ENCODE results near the gene SLC12A7.

SLC12A7 gene

DNA sequence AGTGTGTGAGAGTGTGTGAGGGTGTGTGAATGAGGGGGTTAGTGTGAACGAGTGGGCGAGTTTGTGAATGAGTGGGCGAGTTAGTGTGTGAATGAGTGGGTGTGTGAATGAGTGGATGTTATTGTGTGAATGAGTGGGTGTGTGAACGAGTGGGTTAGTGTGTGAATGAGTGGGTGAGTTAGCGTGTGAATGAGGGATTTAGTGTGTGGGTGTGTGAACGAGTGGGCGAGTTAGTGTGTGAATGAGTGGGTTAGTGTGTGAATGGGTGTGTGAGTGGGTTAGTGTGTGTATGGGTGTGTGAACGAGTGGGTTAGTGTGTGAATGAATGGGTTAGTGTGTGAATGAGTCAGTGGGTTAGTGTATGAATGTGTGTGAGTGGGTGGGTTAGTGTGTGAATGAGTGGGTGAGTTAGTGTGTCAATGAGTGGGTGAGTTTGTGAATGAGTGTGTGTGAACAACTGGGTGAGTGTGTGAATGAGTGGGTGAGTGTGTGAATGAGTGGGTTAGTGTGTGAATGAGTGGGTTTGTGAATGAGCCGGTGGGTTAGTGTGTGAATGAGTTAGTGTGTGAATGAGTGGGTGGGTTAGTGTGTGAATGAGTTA lies 65.8 kb downstream of the SLC12A7 start:
- FAIRE-seq, result no peak

DNA sequence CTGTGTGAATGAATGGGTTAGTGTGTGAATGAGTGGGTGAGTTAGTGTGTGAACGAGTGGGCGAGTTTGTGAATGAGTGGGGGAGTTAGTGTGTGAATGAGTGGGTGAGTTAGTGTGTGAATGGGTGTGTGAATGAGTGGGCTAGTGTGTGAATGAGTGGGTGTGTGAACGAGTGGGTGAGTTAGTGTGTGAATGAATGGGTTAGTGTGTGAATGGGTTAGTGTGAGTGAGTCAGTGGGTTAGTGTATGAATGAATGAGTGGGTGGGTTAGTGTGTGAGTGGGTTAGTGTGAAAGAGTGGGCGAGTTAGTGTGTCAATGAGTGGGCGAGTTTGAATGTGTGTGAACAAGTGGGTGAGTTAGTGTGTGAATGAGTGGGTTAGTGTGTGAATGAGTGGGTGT lies 67.7 kb downstream of the SLC12A7 start:
- no peak for FAIRE-seq

DNA sequence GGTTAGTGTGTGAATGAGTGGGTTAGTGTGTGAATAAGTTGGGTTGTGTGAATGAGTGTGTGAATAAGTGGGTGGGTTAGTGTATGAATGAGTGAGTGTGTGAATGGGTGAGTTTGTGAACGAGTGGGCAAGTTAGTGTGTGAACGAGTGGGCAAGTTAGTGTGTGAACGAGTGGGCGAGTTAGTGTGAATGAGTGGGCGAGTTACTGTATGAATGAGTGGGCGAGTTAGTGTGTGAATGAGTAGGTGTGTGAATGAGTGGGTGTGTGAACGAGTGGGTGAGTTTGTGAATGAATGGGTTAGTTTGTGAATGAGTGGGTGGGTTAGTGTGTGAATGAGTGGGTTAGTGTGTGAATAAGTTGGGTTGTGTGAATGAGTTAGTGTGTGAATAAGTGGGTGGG lies 68.5 kb downstream of the SLC12A7 start:
- no peak for FAIRE-seq

DNA sequence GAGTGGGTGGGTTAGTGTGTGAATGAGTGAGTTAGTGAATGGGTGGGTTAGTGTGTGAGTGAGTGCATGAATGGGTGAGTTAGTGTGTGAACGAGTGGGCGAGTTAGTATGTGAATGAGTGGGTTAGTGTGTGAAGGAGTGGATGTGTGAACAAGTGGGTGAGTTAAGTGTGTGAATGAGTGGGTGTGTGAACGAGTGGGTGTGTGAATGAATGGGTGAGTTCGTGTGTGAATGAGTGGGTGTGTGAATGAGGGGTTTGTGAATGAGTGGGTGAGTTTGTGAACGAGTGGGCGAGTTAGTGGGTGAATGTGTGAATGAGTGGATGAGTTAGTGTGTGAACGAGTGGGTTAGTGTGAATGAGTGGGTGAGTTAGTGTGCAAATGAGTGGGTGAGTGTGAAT lies 69.2 kb downstream of the SLC12A7 start:
- no peak for FAIRE-seq

DNA sequence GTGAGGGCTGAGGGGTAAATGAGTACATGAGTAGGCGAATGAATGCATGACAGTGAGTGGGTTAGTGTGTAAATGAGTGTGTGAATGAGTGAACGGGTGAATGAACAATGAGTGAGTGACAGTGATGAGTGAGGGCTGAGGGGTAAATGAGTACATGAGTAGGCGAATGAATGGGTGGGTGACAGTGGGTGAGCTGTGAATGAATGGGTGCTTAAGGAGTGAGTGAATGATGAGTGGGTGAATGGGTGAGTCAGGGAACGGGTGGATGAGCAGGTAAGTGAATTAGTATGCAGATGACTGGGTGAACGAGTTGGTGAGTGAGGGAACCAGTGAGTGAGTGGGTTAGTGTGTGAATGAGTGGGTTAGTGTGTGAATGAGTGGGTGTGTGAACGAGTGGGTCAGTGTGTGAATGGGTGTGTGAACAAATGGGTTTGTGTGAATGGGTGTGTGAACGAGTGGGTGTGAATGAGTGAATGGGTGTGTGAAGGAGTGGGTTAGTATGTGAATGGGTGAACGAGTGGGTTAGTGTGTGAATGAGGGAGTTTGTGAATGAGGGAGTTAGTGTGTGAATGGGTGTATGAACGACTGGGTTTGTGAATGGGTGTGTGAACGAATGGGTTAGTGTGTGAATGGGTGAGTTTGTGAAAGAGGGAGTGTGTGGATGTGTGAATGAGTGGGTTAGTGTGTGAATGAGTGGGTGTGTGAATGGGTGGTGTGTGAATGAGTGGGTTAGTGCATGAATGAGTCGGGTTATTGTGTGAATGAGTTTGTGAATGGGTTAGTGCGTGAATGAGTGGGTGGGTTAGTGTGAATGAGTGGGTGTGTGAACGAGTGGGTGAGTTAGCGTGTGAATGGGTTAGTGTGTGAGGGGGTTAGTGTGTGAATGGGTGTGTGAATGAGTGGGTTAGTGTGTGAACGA lies 70.4 kb downstream of the SLC12A7 start:
- no peak for FAIRE-seq

DNA sequence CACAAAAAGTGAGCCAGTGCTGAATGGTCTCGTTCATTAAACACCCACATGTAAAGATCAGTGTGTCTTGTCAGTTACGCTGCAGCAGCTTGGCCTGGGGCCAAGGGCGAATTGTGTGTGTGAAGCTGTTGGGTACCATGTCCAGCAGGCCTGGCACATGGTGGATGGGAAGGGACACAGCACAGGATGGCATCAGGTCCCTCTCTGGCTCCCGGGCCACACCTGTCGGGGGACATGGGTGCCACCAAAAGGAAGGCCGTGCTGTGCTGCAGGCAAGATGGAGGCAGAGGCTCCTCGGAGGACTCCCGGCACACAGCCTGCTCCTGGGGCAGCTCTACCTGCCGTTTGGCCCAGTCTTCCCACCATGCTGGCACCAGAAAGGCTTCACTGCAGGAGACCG lies 71.3 kb downstream of the SLC12A7 start:
- no peak for FAIRE-seq

DNA sequence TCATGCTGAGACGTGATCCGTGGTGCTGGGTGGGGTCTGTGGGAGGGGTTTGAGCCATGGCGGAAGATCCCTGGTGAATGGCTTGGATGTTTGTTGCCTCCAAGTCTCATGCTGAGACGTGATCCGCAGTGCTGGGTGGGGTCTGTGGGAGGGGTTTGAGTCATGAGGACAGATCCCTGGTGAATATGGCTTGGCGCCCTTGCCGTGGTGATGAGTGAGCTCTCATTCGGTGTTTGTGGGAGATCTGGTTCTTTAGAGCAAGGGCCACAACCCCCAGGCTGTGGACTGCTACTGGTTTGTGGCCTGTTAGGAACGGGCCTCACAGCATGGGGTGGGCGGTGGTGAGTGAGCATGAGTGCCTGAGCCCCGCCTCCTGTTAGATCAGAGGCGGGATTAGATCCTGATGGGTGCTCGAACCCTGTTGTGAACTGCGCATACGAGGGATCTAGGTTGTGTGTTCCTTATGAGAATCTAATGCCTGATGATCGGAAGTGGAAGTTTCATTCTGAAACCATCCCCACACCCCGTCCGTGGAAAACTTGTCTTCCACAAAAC lies 72.1 kb downstream of the SLC12A7 start:
- no peak for FAIRE-seq

DNA sequence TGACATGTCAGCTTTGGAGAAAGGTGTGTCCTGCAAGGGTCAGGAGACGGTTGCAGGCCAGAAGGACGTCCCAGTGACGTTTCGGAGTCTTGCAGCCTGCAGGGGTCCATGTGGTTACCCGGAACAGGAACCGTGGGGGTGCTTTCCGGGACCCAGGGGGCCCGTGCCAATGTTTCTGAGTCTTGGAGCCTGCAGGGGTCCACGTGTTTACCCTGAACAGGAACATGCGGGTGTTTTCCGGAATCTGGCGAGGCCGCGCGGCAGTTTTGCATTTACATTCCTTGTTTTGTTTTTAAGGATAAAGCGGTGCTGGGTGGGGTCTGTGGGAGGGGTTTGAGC lies 72.7 kb downstream of the SLC12A7 start:
- no peak for FAIRE-seq

DNA sequence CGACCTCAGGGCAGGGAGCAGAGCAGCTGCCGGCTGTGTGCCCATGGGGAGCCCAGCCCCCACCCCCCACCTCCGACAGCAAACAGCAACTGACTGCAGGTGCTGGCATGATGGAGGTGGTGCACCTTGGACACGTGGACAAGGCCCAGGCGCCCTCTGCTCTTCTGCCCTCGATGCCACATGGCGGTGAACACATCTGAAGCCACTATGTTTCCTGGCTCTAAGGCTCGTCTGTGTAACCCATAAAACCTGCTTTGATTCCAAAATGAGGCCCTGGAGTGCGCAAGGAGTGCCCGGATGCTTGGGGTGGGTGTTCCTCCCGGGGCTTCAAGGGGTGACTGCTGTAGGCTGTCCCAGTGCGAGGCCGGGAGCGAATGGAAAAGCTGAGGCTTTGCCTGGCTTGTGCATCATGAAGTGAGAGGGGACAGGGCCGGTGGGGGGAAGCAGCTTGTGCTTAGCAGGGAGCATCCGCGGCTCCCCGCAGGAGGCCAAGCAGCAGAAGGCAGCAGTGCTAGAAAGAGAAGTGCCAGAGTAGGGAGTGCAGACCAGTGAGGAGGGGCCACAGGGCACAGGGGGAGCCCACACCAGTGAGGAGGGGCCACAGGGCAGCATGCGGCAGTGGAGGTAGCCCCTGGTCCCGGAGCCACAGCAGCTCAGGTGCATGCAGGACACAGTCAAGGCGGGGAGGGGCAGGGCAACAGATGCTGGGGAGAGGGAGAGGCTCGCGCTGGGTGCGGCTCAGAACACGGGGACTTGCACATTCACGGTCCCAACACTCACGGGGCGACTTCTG lies 73.2 kb downstream of the SLC12A7 start:
- no peak for FAIRE-seq

DNA sequence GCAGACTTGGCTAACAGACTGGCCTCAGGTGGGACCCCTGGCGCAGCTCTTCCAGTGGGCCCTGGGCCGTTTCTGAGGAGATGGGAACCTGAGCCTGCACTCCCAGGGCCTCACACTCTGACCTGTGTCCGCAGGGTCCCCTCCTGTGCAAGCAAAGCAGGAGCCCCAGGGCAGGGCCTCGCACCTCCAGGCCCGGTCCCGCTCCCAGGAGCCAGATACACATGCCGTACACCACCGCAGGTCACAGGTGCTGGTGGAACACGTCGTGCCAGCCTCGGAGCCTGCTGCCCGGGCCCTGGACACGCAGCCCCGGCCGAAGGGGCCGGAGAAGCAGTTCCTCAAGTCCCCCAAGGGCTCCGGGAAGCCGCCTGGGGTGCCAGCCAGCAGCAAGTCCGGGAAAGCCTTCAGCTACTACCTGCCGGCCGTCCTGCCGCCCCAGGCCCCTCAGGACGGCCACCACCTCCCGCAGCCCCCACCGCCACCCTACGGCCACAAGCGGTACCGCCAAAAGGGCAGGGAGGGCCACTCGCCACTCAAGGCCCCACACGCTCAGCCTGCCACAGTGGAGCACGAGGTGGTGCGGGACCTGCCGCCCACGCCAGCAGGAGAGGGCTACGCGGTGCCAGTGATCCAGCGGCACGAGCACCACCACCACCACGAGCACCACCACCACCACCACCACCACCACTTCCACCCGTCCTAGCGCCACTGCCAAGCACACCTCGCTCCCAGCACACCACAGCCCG lies 74.0 kb downstream of the SLC12A7 start:
- no peak for FAIRE-seq

DNA sequence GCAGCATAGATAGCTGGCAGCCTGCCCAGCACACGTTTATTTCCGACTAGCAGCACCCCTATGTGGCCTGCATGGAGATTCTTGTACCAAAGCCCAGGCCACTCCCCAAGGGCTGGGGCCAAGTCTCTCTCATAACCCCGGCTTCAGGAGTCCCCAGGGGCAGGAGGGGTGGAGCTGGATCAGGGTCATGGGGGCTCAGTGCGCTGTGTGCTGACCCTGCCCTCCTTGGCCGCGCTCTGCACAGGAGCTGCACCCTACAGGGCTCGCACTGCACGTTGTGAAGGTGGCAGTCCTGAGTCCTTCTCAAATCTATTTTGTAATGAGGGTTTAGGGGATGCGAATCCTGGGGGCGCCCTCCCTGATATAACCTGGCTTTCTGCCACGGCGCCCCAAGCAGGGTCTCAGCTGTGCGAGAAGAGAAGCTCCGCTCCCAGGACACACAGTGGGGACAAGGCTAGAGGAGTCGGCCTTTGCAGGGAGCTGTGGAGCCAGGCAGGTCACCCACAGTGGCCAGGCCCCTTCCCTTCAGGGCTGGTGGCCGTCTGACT lies 74.7 kb downstream of the SLC12A7 start:
- FAIRE-seq, result no peak

DNA sequence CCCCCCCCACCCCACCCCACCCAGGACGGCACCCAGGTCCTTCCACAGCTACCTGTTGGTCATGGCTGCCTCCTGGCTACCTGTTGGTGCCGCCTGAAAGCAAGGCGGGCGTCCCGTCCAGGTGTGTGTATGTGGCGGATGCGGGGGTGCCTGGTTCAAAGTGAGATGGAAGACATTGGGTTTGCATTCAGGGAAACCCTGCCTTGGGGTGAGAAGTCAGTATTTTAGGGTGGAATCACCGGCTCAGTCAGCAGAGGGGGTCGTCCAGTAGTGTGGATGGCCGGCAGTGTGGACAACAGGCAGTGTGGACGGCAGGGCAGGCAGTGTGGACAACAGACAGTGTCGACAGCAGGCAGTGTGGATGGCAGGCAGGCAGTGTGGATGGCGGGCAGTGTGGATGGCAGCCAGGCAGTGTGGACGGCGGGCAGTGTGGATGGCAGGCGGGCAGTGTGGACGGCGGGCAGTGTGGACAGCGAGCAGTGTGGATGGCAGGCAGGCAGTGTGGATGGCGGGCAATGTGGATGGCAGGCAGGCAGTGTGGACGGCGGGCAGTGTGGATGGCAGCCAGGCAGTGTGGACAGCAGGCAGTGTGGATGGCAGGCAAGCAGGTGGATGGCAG lies 75.2 kb downstream of the SLC12A7 start:
- no peak for FAIRE-seq

DNA sequence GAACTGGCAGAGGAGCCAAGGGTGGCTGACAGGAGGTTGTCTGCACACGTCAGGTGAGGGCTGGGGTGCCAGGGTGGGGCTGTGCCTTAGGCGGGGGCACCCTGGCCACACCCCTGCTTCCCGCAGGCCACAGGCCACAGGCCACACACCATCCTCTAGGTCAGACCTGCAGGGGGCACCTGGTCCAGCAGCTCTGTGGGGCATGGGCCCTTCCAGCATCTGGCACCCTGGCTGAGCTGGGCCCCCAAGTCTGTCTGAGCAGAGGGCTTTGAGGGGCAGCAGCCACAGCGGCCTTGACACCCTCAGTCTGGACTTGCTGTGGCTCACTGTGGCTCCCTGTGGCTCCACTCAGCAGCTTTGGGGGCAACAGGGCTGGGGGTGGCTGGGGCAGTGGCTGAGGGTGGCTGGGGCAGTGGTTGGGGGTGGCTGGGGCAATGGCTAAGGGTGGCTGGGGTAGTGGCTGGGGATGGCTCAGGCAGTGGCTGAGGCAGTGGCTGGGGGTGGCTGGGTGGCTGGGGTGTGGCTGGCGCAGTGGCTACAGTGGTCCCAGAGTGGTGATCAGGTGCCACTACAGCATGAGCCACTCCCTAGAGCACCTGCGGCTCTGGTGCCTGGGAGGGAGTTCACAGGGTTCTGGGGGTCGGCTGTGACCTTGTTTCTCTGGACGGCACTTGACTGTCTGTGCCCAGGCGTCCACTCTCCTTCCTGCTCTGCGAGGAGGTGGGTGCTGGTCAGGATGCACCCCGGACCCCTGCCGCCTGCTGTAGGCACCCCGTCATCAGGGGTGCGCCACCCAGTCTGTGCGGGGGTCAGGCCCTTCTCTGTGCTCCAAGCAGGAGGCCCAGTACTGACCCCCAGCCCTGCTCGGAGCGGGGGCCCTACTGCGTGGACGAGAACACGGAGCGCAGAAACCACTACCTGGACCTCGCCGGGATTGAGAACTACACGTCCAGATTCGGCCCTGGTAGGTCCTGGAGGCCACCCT lies 76.2 kb downstream of the SLC12A7 start:
- no peak for FAIRE-seq

DNA sequence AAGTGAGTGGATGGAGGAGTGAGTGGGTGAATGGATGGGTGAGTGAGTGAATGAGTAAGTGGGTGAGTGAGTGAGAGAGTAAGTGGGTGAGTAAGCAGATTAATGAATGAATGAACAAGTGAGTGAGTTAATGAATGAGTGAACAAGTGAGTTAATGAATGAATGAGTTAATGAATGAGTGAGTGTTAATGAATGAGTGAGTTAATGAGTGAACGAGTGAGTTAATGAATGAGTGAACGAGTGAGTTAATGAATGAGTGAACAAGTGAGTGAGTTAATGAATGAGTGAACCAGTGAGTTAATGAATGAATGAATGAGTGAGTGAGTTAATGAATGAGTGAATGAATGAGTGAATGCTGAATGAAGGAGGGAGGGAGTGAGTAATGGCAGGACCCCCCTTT lies 76.9 kb downstream of the SLC12A7 start:
- FAIRE-seq, result no peak

DNA sequence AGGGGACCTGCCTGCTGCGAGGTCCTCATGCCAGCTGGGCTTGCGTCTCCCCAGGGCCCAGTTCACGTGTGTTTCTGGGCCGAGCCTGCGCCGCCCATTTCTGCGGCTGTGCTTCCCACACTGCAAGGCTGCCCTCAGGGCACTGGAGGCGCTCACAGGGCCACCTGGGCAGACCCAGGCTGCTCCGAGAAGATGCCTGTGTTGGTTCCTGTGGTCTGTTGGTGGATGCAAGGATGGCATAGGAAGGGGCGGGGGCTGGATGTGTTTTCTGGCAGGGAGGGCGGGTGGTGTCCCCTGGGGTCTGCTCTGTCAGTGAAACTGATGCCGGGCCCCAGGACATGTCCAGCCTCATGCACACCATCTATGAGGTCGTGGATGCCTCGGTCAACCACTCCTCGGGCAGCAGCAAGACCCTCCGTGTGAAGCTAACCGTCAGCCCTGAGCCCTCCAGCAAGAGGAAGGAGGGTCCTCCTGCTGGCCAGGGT lies 77.4 kb downstream of the SLC12A7 start:
- no peak for FAIRE-seq

DNA sequence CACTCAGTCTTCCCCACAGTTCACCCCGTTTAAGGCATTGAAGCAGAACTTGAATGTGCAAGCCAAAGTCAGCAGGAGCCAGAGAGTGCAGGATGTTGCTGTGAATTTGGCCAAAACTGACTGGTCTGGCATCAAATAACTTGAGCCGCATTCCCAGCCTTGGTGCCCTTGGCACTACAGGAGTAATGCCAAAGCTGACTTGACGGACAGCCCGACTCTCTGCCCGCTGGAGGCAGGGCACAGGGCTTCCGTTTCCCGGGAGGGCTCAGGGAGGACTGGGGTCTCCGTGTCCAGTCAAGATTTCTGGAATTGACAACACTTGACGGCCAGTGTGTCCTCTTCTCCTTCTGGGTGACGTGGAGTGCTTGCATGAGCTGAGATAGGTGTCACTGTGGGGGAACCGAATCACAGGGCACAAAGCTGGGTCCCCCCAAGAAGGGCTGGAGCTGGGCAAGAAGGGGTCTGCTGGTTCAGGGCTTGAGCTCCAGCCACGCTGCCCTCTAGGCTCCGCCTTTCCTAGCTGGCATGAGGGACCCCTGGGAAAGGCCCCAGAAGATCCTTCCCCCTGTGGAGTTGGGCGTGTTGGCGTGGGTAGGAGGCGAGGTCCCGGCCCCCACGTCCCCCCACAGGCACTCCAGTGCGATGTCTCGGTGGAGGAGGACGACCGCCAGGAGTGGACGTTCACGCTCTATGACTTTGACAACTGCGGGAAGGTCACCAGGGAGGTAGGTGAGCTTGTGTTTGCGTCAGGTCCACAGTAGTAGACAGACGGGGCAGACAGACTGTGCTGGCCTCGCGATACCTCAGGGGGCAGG lies 78.0 kb downstream of the SLC12A7 start:
- no peak for FAIRE-seq

DNA sequence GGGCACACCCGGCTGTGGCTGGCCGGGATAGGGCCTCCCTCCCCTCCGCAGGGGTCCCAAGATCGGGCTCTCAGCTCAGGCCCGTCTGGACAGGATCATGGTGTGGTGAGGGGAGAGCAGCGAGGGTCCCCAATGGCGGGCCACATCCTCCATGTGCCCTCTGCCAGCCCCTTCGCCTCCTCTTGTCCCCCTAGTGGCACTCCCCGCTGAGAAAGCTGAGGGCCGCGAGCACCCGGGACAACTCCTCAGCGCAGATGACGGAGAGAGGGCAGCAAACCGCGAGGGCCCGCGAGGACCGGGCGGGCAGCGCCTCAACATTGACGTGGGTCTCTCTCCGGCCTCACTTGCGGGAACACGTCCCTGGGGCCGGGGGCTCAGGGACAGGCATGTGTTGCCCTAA lies 78.7 kb downstream of the SLC12A7 start:
- no peak for FAIRE-seq

DNA sequence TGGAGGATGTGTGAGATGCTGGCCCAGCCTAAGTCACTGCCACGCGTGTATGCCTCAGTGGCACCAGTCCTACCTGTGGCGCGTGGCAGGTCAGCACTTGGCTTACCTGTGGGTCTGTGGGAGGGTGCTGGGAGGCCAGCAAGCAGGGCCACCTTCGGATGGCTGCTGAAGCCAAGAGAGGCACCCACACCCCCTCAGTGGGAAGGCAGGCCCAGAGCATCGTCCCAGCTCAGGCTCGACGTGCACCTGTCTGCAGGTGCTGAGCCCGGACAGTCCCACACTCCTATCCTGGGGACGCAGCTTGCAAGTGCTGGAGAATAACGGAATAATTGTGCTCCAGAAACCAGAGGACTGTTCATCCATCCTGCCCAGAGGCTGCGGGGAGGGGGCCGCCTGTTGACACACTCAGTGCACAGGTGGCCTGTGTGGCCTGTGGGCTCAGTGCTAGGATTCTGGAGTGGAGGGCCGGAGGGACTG lies 79.3 kb downstream of the SLC12A7 start:
- FAIRE-seq, result no peak

DNA sequence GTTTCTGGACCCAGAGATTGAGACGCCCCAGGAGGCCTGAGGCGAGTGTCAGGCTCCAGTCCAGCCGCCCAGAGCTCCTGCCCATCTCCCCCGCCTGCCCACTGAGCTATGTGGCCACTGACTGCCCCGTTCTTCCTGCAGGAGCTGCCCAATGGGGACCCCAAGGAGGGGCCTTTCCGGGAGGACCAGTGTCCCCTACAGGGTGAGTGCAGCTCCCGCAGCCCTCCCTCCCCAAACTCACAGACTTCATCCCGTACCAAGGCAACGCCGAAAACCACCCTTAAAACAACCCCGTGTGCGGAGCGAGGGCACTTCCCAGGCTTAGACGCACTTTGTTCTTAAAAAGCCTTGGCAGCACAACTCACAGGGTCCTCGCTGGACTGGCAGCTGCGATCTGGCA lies 79.9 kb downstream of the SLC12A7 start:
- FAIRE-seq, result no peak
